Stimulated activated CD4-positive, alpha-beta T cell treated with anti-CD3 and anti-CD28 coated beads, TNF-alpha, amount 100 ng/mL, for 4 hours (primary cell): ENCODE measurements around the gene MATCAP1.
A peak's percentile ranks its signal among the peaks of the same experiment; 100 is the strongest.

Experiments used
- DNase-seq, 3 experiments: peaks; one replicate each; pipeline ENCODE4 v3.0.0-alpha.2; 2020; ENCODE audit warnings: low read depth in 3 of 3

The MATCAP1 gene

DNA sequence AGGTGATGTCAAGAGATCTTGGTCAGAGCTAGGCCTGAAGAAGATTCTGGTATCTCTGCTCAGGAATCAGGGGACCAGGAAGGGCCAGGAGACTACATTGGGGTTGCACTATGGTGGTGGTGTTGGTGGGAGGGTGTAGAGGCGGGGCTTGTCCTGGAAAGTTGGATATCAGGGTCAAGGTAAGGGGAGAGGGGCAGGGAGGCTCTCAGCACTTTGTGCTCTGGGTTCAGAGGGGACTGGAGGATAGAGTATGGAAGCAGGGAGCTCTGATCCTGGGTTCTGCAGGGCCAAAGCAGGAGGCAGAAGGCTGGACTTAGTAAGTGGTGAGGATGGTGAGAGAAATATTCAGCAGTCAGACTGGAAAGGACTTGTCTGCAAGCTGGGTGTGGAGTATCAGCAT is 10.4 kb downstream of the MATCAP1 start:
- no peak for DNase-seq

DNA sequence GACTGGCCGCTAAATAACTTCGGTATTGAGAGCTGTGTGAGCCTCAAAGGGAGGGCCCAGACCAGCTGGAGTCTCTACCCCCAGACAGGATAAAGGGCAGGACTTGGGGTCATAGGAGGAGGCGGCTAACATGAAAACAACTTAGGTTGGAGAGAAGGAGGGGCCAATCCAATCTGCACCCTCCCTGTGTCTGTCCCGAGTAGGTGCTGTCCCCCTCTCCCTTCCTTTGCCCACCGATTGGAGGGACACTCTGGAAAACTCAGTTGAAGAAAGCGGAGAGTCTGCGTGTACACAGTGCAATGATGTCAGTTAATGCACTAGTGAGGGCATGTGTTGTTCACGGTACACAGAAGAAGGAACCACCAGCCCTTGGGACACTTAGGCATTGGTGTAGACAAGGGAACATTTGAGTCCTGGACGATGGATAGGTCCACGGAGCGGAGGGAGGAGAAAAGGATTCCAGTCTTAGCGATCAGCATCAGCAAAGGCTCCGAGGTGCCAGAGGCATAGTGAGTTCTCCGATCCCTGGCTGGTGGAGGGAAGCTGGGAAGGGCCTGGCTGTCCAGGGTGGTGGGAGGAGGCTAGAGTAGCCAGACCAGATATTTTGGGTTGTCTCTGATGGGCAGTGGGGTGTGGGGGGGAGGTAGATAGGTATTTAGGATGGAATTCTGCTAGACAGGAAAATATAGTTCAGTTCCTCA is 12.7 kb downstream of the MATCAP1 start:
- no peak for DNase-seq

DNA sequence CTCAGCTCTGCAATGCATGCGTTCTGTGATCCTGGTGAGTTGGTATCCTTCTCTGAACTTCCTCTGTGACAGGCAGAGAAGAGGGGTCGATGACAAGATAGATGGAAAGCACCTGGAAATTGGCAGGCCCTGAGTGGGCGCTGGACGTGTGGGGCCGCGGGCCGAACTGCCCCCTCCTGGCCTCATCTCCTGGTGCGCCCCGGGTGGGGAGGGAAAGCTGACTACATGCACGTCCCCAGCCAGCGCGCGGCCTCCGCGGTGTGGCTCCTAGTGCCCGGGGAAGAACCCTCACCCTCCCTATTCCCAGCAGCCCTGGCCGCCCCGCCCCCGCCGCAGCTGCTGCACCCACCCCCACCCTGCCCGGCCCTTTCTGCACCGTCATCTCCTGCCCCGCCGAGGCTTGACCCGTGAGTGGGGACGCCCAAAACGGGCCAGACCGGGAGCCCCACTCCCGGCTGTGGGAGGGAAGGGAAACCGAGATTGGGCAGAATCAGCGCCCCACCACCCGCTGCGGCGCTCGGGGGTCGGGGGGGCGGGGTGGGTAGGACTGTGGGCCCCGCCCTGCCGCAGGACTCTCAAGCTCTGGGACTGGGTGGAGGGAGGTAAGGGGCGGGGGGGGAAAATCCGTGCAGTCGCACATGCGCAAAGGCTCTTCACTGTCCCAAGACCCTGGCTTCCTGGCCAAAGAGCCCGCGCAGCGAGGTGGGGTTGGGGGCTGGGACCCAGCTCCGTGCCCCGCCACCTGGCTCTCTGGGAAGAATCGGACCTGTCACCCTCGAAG is 13.4 kb downstream of the MATCAP1 start, which contains the start of gene NOL3:
Gene NOL3 (plus strand): TSS at position 371 of the 781 bp plus-strand sequence.
- DNase-seq: no peak

DNA sequence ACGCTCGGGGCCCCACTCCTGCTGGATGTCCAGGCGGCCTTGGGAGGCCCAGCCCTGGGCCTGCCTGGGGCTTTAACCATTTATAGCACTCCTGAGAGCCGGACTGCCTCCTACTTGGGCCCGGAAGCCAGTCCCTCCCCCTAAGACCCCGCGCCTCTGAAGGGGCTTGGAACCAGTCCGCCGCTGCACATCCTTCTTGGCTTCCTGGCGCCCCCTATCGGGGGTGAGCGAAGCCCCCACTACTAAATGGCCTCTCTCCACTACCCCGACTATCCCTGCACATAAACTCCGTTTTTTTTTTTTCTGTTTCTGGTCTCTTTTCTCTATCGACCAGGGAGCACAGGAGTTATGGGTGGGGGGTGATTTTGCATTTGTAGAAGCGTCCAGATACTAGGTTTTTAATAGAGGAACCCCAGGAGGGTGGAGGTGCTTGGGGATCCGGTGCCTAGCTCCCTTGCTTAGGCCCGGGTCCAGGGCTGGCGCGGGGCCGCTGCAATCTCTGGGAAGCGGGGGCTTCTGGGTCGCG is 14.1 kb downstream of the MATCAP1 start:
- DNase-seq: no peak

DNA sequence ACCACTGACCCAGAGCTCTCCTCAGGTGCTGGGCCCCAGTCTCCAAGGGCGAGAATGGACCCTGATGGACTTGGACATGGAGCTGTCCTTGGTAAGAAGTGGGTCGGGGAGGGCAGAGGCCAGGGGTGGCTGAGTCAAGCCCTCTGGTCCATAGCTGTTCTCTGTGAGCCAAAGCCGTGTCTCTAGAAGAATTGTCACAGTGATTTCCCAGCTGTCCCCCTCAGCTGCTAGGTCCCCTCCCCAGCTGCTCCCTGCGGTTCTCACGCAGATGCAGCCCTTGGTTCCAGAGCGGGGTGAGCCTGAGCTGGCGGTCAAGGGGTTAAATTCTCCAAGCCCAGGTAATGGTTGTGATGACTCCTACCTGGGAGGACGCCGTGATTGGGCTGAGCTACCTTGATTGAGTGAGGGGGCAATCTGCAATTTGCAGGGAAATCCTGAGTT is 14.7 kb downstream of the MATCAP1 start:
- DNase-seq: no peak

DNA sequence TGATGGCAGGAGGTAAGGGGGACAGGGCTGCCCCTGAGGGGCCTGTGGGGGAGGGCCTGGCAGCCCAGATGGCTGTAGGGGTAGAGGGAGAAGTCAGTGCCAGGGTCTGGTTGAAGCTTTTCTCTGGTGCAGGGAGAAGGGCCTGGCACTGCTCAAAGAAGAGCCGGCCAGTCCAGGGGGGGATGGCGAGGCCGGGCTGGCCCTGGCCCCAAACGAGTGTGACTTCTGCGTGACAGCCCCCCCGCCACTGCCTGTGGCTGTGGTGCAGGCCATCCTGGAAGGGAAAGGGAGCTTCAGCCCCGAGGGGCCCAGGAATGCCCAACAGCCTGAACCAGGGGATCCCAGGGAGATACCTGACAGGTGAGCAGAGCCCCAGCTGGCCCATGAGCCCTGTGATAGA is 16.2 kb downstream of the MATCAP1 start:
- no peak for DNase-seq

DNA sequence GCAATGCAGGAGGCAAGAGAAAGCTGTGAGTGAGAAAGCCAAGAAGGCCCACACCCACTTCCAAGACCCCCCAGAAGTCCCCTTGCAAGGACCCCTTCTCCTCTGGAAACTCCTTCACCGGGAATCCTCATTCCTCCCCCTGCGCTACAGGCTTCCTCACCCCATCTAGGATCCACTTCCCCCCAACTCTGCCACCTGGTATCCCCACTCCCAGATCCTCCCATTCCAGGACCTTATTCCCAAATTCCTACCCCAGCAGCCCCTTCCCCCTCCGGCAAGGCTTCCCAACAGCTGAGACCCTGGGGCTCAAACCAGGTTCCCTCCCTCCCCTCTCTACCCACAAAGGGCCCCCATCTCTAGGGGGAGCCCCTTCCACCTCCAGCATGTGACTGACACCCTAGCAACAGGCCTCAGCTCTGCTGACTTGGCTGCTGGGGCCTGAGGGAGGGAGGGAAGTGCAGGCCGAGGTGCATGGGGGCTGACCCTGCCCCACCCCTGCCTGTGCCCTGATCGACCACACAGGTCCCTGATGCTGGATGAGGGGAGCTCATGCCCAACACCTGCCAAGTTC is 17.1 kb downstream of the MATCAP1 start:
- no peak for DNase-seq

DNA sequence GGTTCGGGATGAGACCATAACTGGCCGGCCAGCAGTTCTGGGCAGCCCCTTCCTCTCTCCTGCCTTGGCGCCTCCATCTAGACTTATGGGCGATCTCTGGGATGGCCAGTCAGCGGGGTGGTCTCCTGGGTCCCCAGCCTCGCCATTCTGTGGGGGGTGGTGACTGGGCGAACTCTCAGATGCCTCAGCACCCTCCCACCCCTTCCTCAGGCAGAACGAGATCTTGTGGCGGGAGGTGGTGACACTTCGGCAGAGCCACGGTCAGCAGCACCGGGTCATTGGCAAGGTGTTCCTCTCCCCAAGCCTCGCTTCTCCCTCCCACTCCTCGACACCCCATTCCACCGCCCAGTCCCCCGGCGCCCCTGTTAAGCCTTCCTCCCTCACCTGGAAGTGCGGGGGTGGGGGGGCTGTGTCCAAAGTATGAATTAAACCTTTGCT is 17.6 kb downstream of the MATCAP1 start:
- DNase-seq: no peak

DNA sequence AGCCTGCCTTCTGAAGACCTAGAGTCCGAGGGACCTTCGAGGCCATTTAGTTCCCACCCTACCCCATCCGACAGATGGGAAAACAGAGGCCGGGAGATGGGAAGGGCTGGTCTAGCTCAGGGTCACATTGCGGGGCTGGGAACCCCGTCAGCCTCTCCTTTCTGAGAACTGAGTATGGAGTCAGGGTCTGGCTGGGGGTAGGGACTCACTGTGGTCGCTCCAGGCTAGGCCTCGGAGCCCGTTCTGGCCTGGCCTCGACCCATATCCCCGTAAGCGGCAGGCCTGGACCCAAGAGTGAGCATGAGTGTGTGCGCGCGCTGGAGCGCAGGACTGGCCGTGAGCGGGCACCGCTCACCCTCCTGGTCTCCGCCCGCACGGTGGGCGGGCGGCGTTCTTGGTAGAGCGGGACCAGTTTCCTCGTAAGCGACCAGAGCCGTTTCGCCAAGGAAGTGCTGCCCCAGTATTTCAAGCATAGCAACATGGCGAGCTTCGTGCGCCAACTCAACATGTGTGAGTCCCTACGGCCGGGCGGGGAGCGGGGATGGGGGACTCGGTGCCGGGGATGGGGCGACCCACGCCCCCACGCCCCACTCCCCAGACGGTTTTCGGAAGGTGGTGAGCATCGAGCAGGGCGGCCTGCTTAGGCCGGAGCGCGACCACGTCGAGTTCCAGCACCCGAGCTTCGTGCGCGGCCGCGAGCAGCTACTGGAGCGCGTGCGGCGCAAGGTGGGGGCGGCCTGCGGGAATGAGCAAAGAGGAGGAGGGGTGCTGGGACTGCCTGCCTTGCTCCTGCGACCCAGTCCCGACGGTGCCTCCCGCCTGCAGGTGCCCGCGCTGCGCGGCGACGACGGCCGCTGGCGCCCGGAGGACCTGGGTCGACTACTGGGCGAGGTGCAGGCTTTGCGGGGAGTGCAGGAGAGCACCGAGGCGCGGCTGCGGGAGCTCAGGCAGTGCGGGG is 18.4 kb downstream of the MATCAP1 start:
- no peak for DNase-seq

DNA sequence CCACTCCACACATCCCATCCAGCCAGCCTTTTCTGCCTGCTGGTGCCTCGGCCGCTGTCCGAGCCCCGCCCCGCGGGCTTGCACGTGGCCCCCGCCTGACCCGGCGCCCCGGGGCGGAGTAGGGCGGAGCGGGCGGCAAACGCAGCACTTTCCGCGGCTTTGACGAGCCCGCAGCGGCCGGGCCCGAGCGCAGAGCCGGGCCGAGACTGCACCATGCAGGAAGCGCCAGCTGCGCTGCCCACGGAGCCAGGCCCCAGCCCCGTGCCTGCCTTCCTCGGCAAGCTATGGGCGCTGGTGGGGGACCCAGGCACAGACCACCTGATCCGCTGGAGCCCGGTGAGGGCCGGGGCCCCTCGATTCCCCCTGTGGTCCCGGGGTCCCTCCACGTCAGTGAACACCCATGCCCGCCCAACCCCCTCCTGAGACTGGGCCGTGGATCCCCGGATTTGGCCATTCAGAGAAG is 19.1 kb downstream of the MATCAP1 start, which contains the start of gene HSF4:
Gene HSF4 (plus strand): TSS at position 147 of the 463 bp plus-strand sequence. CDS start 67 bp downstream, at position 214.
- DNase-seq: no peak

DNA sequence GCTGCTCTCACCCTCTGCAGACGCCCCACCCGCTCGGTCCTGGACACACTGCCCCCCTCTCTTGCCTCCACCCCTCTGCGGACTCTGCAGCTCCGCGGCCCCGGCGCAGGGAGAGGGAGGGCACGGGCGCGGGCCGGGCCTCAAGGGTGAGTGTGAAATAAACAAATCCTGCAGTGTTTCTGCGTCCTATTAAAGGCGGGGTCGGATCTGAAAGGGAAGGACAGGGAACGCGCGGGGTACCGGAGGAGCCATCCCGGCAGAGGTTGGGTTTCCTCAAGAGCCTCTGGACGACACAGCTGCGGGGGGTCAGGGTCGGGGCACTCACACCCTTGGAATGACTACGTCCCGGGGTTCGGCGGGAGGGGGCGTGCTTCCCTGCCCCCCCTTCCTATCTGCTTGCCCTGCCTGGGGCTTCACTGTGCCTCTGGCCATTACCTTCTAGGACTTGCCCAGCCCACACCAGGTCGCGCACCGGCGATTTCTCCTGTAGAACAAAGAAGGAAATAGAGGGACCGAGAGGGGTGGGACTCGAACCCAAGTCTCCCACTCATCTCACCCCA is 19.7 kb downstream of the MATCAP1 start:
- DNase-seq: no peak

DNA sequence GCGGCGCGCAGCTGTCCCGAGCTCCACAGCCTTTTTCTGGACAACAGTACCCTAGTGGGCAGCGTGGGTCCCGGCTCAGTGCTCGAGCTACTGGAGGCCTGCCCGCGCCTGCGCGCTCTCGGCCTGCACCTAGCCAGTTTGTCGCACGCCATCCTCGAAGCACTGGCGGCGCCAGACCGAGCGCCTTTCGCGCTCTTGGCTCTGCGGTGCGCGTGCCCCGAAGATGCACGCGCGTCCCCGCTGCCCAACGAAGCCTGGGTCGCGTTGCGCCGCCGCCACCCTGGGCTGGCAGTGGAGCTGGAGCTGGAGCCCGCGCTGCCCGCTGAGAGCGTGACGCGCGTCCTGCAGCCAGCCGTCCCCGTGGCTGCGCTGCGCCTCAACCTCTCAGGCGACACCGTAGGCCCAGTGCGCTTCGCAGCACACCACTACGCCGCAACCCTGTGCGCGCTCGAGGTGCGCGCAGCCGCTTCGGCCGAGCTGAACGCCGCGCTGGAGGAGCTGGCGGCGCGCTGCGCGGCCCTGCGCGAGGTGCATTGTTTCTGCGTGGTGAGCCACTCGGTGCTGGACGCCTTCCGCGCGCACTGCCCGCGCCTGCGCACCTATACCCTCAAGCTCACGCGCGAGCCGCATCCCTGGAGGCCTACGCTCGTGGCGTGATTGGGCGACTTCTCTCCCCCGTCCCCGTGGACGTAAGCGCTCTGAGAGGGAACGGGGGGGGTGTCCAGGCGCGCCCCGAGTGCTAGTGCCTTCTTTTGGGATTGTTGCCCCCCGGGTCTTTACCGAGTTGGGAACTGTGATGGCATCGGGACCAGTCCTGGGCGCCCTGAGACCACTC is 20.4 kb downstream of the MATCAP1 start:
- DNase-seq: no peak

DNA sequence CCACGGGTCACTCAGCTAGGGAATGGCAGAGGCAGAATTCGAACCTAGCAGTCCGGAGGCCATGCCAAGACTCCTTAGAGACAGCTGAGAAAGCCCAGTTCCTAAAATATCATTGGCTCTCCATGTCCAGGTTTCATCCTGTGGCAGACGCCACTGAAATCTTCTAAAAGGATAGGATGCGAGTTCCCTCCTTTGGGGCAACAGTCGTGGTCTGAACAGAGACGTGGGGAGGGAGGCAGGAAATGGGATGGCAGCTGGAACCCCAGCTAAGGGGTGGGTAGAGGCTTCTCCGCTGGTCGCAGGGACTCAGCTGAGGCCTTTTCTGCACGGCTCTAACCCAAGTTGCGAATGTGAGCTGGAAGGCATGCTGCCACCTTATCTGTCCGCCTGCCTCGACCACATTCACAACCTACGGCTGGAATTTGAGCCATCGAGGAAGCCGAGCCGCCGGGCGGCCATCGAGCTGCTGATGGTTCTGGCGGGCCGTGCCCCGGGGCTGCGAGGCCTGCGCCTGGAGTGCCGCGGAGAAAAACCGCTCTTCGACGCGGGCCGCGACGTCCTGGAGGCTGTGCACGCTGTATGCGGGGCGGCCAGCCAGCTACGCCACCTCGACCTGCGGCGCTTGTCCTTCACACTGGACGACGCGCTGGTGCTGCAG is 21.1 kb downstream of the MATCAP1 start:
- DNase-seq: no peak

DNA sequence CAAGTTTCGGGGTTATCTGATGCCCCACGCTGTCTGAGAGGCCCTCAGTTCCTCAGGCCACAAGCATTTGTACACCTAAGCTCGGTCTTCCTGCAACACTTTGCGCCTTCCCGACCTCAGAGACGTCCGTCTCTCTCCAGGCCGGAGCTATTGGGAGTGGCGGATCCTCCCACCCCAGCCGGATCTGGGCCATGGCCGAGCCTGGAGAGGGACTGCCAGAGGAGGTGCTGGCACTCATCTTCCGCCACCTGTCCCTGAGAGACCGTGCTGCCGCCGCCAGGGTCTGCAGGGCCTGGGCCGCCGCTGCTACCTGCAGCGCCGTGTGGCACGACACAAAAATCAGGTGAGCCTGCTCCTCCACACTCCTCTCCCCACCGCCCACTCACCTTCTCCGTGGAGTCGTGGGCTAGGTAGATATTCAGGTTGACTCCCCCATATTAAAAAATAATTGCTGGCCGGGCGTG is 22.1 kb downstream of the MATCAP1 start:
- no peak for DNase-seq

DNA sequence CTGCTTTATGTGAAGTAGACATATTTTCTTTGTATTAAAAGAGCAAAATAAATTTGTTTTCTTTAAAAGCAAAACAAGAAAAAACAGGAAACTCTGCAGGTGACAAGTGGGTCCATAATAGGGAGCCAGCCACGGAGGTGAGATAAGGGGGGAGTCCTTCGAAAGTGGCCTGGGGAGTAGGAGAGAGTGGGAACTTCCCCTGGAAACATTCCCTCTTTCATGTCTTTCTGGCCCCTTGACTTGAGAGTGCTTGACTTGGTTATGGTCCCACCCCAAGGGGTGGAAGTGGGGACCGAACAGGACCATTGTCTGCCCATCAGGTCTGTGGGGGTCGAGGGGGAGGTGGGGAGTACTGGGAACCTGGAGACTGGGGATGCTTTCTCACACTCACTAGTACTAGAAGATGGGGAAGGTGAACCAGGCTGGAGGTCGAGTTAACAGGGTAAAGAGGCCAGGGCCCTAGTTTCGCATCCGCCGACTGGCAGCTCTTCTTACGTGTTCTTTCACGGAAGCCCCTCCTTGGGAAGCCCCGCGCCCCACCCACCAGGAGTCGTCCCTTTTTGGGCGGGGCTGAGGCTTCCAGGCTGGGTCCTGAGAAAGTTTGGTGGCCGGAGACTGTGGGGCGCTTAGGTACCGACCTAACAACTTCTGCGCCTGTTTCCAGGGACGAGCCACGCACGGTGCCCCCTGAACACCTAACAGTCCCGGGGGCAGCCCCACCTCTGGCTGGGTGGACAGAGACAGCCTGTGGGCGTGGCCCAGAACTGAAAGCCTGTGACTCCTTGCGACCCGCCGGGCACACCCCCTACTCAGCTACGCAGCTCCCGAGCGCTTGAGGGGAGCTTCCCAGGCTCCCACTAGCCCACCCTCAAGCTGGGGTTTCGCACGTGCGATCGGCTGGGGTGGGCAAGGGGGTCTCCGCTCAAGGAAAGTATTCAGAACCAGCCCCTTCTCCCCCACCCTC is 24.8 kb downstream of the MATCAP1 start:
- DNase-seq: peak; percentile 48 to 69 (median 67)

DNA sequence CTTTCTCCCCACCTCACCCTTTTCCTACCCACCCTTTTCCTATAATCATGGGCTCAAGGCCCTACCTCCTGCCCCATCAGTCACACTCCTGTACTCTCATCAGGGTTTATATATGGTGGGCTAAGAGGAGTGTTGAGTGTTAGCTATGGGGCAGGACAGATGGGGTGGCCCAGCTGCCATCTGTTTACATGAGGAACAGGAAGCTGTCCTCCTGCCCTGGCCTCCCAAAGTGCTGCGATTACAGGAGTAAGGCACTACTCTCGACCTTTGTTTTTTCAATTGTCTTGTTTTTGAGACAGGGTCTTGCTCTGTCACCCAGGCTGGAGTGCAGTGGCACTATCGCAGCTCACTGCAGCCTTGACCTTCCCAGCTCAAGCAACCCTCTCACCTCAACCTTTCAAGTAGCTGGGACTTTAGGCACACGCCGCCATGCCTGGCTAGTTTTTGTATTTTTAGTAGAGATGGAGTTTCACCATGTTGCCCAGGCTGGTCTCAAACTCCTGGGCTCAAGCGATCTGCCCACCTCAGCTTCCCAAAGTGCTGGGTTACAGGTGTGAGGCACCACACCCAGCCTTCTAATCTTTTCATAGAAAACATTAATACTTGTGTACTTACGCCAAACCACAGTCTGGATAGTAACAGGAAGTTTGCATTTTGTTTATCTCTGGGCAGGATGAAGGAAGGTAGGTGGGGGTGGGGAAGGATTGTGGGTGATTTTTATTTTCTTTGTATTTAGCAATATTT is 25.7 kb downstream of the MATCAP1 start:
- no peak for DNase-seq

DNA sequence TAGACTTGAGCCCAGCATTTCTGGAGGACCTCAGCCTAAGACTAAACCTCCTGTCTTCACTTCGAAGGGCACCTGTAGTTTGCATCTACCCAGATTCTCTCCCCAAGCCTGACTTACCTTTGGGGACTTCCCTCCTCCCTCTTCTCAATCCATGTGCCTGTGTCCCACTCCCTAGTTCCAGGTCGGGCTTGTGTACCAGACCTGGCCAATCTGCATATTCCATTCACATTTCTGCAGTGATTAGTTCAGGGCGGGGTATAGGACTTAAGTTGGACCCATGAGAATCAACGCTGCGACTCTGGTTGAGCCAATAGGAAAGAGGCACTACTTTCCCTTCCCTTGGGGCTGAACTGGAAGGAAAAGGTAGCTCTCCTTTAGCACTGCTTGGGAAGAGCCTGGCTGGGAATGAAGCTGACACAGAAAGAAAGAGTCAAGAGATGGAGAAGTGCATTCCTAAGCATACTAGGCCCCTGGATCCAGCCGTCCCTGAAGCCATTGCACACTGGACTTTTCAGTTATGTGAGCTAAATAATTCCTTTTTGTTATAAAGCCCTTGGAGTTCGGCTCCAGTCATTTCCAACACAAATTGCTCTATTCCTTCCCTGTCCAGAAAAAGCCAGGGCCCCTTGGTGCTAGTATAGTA is 26.5 kb downstream of the MATCAP1 start:
- DNase-seq: no peak
